Left renal cortex interstitium (tissue), 4 donors: ENCODE measurements around the gene PRKG2. TPM values are rescaled to one million over a fixed set of nuclear protein-coding genes. Genes with fewer than 3 reads are reported as not detected.
"Not testable (repeated sequence)": the region's sequence is repeated elsewhere in the genome, so short reads cannot be mapped to it uniquely, and the experiment has no call there.

Experiments
- DNase-seq, 4 donors: peaks; one replicate each; pipeline ENCODE4 v3.0.0-alpha.2; 2013; ENCODE audit warnings: low read depth in 4 of 4, low spot score in 2 of 4, missing footprints in 1 of 4
- polyA plus RNA-seq, 4 donors: library from polyadenylated mRNA; unstranded; fragments of 120-200 nt; gene quantifications; one replicate each; pipeline ENCODE4 v1.2.1, GENCODE V29; 2013; ENCODE audit not compliant: insufficient read length in 4 of 4

The PRKG2 gene
- polyA plus RNA-seq, 4 donors, result 0.79 to 1.6 (median 1.5) TPM

- no peak for DNase-seq
Observed at GRCh38 chr4:81162752-81163458, 52.1 kb downstream of the PRKG2 start.

GRCh38 chr4:81153714-81154323 lies 61.2 kb downstream of the PRKG2 start:
- not testable (repeated sequence) for DNase-seq

GRCh38 chr4:81152839-81153713 lies 61.9 kb downstream of the PRKG2 start:
- DNase-seq, result no peak

GRCh38 chr4:81149976-81150375 lies 65.0 kb downstream of the PRKG2 start:
- DNase-seq, result no peak

DNA sequence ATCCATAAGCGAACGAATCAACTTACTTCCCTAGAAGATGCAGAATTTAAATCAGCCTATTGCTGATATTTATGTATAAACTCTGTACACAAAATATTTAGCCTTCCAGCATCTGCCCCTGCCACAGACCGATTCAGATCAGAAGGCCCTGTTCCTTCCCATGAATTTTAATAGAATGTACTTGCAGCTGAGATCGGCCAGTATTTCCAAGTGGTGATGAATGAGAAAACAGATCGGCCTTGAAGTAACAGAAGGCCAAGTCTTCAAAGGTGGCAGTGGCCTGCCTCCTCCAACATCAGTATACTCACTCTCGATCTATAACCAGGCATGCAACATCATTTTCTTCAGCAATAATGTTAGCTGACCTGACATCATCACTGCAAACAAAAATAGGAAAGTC lies 66.4 kb downstream of the PRKG2 start:
- DNase-seq, result no peak

DNA sequence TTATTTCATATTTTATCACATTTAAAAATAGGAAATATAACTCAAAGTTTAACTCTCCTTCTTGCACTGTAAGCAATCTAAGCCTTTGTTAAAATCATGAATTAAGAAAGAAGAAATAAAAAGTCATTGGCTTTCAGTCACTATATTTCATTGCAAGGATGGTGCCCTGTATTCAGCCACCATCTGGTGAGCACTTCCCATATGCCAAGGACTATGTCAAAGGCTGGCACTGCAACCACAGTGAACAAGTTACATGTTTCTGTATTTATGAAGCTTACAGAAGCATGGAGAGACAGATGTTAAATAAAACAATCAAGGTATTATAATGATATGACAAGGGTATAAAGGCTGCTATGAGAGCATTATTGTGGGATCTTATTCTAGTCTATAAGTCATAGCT lies 68.6 kb downstream of the PRKG2 start:
- no peak for DNase-seq

GRCh38 chr4:81143183-81143582 lies 71.8 kb downstream of the PRKG2 start:
- DNase-seq, result no peak

DNA sequence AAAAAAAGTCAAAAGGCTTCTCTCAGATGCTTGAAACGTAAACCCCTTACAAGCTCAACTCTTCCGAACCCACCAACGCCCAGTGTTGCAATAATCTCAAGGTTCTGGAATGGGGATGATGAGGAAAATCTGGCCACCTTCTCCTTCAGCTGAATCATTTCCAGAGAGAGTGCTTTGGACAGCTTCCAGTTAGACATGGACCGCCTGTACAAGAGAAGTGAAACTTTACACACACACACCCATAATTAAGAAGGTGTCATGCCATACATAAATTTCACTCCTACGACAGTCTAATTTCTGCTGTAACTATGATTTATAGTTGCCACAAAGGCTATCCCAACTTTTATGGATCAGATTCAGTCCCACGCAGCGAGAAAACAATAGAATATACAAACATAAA lies 72.3 kb downstream of the PRKG2 start:
- DNase-seq, result no peak

- DNase-seq, result no peak
Observed at GRCh38 chr4:81137894-81138293, 77.1 kb downstream of the PRKG2 start.

DNA sequence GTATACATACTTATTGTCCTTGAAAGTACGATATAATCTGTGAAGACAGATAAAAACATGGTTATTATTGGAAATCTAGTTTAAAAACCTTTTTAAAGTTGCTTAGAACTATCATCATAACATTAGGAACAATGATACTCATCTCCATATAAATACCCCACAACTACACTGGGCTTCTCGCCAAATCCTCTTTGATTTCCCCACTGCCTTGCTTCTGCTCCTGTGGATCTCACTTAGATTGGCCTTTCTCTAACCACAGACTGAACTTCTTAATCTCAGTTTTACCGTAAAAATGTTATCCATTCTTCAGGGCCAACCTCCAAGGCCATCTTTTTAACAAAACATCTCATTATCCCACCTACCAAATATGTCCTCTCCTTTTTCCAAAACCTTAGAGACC lies 77.6 kb downstream of the PRKG2 start:
- no peak for DNase-seq

DNA sequence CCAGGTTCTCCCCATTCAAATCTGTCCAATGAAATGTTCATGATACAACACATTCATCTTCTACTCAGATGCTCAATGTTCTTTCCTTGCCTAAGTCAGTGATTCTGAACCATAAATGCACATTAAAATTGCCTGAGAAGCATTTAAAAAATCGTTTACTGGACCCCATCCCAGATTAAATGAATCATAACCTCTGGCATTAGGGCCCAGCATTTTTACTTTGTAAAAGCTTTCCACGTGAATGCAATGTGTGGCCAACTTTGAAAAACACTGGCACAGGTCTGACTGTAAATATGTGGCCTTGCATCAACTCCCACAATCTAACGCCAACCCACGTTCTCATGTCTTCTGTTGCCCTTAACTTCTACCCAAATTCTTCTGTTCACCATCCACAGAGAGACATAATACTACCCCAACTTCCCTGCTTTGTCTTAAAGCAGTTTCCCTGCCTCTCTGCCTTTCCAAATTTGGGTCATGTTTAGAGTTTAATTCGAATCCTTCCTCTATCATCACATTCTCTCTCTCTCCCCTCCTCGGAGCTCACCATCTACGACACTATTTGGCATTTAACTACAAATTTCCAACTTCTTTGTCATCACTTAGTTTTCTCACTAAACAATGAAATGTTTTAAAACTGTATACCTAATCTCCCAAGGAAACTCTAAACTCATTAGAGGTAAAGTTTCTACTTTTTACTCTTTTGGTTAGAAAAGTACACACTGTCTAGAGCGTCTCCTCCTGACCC lies 78.7 kb downstream of the PRKG2 start:
- DNase-seq, result no peak

DNA sequence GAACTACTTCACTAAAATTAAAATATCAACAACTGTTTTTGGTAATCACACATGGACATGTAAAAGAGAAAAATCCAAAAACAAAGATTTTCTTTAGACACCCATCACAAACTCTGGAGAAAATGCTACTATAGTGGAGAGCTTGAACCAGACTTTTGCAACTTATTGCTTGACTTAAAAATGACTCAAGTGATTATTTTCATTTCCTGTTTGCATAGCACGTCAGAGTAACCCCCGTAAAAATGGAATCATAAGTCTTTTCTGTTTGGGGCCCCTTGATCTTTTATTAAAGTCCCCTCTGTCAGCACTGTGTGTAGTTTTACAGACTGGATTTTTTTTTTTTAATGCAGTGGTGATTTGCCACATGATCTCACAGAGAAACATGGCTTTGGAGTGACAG lies 79.5 kb downstream of the PRKG2 start:
- no peak for DNase-seq

- DNase-seq, result no peak
Observed at GRCh38 chr4:81131563-81131962, 83.5 kb downstream of the PRKG2 start.

- no peak for DNase-seq
Observed at GRCh38 chr4:81131066-81131465, 84.0 kb downstream of the PRKG2 start.

GRCh38 chr4:81130569-81130968 lies 84.5 kb downstream of the PRKG2 start:
- DNase-seq, result no peak

DNA sequence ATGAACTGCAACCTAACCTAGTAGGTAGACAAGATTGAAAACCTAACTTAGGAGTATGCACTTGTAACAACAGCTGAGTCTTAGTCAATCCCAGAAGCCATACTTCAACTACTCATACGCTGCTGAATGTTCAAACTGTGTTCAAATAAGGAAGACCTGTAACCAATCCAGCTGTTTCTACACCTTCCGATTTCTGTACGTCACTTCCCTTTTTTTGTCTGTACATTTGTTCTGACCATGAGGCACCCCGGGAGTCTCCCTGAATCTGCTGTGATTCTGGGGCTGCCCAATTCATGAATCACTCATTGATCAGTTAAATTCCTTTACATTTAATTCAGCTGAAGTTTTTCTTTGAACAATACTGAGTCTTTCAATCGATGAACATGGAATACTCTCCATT lies 95.0 kb downstream of the PRKG2 start:
- no peak for DNase-seq

- no peak for DNase-seq
Observed at GRCh38 chr4:81118086-81118485, 96.9 kb downstream of the PRKG2 start.

DNA sequence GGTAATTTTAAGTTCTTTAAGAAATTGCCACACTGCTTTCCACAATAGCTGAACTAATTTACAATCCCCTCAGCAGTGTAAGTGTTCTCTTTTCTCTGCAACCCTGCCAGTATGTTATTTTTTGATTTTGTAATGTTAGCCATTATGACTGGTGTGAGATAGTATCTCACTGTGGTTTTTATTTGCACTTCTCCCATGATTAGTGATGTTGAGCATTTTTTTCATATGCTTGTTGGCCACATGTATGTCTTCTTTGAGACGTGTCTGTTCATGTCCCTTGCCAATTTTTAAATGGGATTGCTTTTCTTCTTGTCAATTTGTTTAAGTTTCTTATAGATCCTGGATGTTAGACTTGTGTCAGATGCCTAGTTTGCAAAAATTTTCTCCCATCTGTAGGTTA lies 98.5 kb downstream of the PRKG2 start:
- DNase-seq, result no peak

GRCh38 chr4:81113024-81113423 lies 102.0 kb downstream of the PRKG2 start:
- DNase-seq, result no peak

DNA sequence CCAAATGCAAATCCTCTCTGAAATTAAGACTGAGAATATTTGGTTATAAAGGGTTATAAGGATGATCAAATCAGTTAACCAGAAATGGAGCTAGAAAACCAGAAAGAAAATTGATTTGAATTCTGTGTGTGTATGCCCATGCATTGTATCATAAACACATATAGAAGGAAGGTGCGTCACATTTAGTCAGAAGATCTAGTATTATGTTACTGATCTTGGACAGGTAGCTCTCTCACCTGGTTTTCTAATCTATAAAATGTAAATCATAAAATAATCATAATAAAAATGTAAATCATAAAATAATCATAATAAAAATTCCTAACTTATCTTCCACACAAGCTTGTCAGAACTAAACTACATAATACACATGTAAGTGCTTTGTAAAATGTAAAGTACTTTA lies 105.7 kb downstream of the PRKG2 start:
- no peak for DNase-seq

DNA sequence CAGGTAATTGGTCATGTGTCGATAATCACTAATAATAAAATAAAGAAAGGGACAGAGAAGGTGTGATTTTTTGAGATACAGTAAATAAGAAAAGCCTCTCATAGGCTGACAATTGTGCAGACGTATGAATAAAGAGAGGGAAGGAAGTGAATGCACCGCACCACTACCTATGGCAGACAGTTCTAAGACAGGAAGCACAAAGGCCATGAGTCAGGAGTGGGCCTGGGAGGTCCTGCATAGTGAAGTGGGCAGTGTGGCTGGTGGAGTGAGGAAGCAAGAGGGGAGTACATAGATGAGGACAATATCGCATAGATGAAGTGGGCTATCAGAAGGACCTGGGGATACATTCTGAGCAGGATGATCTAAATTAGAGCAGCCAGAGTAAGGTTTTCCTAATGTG lies 108.9 kb downstream of the PRKG2 start:
- DNase-seq, result no peak
